CD4-positive, alpha-beta T cell treated with Interleukin-17A for 1 hour (primary cell): ENCODE data around the gene APOC4.
"Not testable (repeated sequence)": the region's sequence is repeated elsewhere in the genome, so short reads cannot be mapped to it uniquely, and the experiment has no call there.

Experiments
- DNase-seq: peaks from one replicate; pipeline ENCODE4 v3.0.0-alpha.2; 2020

Gene APOC4, protein sequence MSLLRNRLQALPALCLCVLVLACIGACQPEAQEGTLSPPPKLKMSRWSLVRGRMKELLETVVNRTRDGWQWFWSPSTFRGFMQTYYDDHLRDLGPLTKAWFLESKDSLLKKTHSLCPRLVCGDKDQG

DNA sequence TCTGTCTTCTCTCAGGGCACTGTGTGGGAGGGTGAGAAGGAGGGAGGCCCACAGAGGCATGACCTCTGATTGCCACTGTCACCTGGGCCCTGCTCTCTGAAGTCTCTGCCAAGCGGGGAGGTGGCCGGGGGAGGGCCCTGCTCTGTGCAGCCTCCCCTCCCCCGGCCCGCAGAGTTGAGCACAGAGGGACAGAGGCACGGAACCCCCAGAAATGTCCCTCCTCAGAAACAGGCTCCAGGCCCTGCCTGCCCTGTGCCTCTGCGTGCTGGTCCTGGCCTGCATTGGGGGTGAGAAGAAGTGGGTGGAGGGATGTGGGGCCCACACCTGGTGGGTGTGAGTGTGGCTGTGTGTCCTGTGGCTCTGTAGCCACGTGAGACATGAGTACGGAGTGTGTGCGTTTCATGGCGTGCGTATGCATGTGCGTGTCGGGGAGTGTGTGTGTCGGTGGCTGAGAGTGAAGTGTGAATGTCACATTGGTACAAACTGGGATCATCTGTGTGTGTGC is at the start of gene APOC4:
Gene APOC4, plus strand, starts transcription at position 171 of the 505 bp plus-strand sequence. Its CDS starts 41 bp downstream, at position 212.
- no peak for DNase-seq

DNA sequence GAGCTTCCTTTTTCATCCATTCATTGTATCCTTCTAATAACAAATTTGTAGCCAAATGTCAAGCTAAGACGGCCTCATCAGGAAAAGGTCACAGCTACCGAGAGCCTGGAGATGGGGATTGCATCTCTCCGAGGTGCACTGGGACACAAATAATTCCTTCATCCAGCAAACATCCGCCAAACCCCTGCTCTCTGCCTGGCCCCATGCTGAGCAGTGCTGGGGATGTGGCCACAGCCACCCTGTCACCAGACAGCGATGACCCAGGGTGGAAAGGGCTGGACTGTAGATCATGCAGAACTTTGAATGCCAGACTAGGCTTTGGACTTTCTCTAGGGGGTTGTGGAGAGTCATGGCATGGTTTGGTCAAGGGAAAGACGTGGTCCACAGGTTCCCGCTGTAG is 49.1 kb upstream of the APOC4 start:
- no peak for DNase-seq

DNA sequence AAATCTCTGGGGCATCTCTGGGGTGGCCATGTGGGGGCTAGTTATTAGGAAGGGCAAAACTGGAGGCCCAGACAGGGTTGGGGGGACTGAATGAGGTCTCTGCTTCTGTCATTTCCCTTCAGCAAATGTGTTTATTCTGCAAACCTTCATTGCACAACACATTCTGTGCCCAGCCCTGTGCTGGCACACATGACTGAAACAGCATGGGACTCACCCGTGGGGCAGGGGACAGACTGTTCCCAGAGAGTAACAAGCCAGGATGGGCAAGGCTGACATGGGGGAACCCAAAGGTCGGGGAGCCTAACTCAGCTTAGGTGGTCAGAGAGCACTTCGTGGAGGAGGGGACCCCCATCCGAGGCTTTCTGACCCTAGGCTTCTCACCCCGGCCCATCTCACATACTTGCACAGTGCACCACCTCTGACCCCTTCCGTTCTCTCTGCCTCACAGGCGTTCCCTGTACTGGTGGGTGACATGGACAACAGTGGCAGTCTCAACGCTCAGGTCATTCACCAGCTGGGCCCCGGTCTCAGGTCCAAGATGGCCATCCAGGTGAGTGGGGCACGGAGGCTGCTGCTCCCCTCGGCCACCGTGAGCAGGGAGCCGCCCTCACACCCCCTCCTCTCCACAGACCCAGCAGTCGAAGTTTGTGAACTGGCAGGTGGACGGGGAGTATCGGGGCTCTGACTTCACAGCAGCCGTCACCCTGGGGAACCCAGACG is 48.5 kb upstream of the APOC4 start:
- DNase-seq, result no peak

DNA sequence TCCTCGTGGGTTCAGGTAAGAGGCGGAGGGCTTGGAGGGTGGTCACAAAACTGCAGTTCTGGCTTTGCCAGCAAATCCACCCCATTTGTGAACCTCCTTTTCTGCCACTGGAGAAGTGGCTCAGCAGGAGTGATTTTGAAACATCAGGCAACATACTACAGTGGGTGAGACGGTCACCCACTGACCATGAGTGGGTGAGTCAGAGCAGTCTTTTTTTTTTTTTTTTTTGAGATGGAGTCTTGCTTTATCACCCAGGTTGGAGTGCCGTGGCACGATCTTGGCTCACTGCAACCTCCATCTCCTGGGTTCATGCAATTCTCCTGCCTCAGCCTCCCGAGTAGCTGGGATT is 48.0 kb upstream of the APOC4 start:
- DNase-seq, result no peak

DNA sequence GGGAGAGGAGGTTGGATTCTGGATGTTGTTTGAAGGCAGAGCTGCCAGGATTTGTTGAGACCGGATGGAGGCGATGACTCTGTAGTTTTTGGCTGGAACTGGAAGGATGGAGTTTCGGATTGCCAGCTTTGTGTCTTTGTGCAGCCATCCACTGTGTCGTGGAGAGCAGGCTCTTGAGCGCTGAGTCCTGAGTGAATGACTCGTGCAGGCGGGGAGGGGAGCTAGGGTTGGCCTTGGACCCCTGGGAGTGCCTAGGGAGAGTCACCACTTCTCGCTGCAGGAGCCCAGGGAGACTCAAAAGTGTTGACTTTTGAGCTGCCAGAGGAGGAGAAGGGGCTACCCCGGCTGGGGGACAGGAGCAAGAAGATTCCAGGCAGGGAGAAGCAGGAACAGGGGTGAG is 47.1 kb upstream of the APOC4 start:
- no peak for DNase-seq

DNA sequence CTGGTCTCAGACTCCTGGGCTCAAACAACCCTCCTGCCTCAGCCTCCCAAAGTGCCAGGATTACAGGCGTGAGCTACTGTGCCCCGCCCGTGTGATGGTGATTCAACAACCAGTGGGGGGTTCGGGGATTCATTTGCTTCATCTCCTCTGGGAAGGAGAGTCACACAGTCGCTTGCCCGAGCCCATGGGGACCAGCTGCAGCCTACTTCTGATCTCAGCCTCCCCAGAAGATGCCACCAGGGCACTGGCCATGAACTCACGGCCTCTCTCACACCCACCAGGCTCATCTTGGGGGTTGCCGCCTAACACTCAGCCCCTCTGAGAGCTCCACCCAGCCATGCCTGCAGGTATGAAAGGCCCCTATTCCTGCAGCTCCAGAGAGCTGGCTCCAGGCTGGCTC is 44.2 kb upstream of the APOC4 start:
- no peak for DNase-seq

DNA sequence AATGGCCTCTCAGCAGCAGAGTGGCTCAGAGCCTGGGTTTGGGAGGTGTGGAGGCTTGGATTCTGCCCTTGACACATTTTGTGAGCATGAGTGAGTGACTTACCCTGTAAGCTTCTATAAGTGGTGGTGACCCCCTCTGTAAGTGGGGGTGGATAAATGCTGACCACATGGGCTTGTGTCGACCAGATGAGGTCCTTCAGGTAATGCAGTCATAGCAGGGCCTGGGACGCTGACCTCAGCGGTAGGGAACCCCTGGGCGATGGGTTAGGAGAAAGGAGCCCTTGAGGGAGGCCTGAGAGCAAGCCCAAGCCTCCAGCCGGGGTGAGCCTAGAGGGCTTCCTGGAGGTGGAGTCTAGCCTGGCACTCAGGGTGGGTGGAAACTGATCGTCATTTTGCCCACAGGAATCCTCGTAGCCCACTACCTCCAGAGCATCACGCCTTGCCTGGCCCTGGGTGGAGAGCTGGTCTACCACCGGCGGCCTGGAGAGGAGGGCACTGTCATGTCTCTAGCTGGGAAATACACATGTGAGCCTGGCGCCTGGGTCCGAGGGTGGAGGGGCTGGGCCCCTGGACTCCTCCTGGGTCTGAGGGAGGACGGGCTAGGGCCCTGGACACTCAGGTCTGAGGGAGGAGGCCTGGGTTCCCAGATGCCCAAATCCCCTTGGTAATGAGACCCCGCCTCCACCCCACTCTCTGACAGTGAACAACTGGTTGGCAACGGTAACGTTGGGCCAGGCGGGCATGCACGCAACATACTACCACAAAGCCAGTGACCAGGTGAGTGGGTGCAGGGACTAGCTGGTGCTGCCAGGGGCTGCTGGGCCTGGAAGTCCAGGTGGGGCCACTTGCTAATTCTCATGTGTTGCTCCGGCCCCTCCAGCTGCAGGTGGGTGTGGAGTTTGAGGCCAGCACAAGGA is 41.5 kb upstream of the APOC4 start:
- DNase-seq, result no peak

DNA sequence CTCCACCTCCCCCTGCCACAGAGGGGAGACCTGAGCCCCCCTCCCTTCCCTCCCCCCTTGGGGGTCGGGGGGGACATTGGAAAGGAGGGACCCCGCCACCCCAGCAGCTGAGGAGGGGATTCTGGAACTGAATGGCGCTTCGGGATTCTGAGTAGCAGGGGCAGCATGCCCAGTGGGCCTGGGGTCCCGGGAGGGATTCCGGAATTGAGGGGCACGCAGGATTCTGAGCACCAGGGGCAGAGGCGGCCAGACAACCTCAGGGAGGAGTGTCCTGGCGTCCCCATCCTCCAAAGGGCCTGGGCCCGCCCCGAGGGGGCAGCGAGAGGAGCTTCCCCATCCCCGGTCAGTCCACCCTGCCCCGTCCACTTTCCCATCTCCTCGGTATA is 38.8 kb upstream of the APOC4 start:
- no peak for DNase-seq

DNA sequence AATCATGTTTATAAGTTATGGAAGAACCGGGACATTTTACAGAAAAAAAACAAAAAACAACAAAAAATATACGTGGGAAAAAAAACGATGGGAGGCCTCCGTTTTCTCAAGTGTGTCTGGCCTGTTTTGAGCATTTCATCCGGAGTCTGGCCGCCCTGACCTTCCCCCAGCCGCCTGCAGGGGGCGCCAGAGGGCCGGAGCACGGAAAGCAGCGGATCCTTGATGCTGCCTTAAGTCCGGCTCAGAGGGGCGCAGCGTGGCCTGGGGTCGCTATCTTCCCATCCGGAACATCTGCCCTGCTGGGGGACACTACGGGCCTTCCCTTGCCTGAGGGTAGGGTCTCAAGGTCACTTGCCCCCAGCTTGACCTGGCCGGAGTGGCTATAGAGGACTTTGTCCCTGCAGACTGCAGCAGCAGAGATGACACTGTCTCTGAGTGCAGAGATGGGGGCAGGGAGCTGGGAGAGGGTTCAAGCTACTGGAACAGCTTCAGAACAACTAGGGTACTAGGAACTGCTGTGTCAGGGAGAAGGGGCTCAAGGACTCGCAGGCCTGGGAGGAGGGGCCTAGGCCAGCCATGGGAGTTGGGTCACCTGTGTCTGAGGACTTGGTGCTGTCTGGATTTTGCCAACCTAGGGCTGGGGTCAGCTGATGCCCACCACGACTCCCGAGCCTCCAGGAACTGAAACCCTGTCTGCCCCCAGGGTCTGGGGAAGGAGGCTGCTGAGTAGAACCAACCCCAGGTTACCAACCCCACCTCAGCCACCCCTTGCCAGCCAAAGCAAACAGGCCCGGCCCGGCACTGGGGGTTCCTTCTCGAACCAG is 38.2 kb upstream of the APOC4 start:
- peak; percentile 72 for DNase-seq

DNA sequence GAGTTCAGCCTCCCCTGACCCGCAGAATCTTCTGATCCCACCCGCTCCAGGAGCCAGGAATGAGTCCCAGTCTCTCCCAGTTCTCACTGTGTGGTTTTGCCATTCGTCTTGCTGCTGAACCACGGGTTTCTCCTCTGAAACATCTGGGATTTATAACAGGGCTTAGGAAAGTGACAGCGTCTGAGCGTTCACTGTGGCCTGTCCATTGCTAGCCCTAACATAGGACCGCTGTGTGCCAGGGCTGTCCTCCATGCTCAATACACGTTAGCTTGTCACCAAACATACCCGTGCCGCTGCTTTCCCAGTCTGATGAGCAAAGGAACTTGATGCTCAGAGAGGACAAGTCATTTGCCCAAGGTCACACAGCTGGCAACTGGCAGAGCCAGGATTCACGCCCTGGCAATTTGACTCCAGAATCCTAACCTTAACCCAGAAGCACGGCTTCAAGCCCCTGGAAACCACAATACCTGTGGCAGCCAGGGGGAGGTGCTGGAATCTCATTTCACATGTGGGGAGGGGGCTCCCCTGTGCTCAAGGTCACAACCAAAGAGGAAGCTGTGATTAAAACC is 37.5 kb upstream of the APOC4 start:
- no peak for DNase-seq

DNA sequence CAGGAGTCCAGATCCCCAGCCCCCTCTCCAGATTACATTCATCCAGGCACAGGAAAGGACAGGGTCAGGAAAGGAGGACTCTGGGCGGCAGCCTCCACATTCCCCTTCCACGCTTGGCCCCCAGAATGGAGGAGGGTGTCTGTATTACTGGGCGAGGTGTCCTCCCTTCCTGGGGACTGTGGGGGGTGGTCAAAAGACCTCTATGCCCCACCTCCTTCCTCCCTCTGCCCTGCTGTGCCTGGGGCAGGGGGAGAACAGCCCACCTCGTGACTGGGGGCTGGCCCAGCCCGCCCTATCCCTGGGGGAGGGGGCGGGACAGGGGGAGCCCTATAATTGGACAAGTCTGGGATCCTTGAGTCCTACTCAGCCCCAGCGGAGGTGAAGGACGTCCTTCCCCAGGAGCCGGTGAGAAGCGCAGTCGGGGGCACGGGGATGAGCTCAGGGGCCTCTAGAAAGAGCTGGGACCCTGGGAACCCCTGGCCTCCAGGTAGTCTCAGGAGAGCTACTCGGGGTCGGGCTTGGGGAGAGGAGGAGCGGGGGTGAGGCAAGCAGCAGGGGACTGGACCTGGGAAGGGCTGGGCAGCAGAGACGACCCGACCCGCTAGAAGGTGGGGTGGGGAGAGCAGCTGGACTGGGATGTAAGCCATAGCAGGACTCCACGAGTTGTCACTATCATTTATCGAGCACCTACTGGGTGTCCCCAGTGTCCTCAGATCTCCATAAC is 36.4 kb upstream of the APOC4 start, which contains the start of gene APOE:
Gene APOE, plus strand, starts transcription at position 360 of the 724 bp plus-strand sequence. CDS start 829 bp downstream, outside the sequence.
- no peak for DNase-seq

DNA sequence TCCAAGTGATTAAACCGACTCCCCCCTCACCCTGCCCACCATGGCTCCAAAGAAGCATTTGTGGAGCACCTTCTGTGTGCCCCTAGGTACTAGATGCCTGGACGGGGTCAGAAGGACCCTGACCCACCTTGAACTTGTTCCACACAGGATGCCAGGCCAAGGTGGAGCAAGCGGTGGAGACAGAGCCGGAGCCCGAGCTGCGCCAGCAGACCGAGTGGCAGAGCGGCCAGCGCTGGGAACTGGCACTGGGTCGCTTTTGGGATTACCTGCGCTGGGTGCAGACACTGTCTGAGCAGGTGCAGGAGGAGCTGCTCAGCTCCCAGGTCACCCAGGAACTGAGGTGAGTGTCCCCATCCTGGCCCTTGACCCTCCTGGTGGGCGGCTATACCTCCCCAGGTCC is 34.4 kb upstream of the APOC4 start:
- DNase-seq, result no peak

DNA sequence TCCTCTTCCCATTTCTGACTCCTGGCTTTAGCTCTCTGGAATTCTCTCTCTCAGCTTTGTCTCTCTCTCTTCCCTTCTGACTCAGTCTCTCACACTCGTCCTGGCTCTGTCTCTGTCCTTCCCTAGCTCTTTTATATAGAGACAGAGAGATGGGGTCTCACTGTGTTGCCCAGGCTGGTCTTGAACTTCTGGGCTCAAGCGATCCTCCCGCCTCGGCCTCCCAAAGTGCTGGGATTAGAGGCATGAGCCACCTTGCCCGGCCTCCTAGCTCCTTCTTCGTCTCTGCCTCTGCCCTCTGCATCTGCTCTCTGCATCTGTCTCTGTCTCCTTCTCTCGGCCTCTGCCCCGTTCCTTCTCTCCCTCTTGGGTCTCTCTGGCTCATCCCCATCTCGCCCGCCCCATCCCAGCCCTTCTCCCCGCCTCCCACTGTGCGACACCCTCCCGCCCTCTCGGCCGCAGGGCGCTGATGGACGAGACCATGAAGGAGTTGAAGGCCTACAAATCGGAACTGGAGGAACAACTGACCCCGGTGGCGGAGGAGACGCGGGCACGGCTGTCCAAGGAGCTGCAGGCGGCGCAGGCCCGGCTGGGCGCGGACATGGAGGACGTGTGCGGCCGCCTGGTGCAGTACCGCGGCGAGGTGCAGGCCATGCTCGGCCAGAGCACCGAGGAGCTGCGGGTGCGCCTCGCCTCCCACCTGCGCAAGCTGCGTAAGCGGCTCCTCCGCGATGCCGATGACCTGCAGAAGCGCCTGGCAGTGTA is 33.8 kb upstream of the APOC4 start:
- DNase-seq, result no peak

DNA sequence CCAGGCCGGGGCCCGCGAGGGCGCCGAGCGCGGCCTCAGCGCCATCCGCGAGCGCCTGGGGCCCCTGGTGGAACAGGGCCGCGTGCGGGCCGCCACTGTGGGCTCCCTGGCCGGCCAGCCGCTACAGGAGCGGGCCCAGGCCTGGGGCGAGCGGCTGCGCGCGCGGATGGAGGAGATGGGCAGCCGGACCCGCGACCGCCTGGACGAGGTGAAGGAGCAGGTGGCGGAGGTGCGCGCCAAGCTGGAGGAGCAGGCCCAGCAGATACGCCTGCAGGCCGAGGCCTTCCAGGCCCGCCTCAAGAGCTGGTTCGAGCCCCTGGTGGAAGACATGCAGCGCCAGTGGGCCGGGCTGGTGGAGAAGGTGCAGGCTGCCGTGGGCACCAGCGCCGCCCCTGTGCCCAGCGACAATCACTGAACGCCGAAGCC is 33.2 kb upstream of the APOC4 start:
- no peak for DNase-seq

DNA sequence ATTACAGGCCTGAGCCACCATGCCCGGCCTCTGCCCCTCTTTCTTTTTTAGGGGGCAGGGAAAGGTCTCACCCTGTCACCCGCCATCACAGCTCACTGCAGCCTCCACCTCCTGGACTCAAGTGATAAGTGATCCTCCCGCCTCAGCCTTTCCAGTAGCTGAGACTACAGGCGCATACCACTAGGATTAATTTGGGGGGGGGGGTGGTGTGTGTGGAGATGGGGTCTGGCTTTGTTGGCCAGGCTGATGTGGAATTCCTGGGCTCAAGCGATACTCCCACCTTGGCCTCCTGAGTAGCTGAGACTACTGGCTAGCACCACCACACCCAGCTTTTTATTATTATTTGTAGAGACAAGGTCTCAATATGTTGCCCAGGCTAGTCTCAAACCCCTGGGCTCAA is 32.3 kb upstream of the APOC4 start:
- DNase-seq, result no peak

DNA sequence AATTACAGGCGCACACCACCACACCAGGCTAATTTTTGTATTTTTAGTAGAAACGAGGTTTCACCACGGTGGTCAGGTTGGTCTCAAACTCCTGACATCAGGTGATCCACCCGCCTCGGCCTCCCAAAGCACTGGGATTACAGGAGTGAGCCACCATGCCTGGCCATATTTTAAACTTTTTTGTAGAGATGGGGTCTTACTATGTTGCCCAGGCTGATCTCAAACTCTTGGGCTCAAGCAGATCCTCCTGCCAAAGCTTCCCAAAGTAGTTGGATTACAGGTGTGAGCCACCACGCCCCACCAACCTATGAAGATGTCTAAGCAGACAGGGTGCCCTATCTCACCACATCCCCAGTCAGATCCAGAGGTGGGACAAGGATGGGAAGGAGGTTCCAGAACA is 30.1 kb upstream of the APOC4 start:
- DNase-seq, result not testable (repeated sequence)

DNA sequence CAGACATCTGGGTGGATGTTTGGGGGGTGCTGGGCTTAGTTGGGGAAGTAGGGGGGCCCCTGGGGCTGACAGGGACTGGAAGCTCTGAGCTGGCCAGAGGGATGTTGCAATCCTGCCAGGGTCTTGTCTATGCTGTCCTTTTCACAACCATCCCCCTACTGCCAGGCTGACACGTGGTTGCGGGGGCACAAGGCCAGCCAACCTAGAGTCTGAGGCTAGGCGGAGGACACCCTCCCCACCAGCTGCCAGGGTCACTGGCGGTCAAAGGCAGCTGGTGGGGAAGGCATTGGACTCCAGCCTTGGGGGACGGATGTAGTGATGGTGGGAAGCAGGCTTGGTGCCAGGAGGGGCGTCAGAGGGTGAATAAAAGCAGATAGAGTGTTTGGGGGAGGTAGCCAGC is 29.2 kb upstream of the APOC4 start:
- no peak for DNase-seq

DNA sequence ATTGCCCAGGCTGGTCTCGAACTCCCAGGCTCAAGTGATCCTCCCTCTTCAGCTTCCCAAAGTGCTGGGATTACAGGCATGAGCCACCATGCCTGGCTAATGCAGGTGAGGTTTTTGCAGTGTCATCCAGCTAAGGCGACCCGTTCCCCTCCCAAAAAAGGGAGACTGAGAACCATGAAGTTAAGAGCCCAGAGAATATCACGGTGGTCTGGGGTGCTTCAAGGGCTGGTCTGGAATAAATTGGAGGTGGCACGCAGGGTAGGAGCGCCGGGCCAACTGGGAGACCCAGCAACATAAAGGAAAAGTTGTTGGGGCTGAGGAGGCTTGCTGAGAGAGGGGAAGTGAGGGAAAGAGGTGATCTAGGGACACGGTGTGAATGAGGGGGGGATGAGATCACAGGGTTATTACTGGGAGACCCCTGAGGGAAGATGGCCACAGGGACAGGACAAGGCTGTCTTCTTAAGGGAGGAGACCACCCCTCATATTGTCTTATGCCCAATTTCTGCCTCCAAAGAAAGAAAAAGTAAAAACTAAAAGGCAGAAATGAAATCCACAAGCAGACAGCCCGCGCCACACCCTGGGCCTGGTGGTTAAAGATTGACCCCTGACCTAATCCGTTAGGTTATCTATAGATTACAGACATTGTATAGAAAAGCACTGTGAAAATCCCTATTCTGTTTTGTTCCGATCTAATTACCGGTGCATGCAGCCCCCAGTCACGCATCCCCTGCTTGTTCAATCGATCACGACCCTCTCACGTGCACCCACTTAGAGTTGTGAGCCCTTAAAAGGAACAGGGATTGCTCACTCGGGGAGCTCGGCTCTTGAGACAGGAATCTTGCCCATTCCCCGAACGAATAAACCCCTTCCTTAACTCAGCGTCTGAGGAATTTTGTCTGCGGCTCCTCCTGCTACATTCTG is 28.3 kb upstream of the APOC4 start:
- not testable (repeated sequence) for DNase-seq

DNA sequence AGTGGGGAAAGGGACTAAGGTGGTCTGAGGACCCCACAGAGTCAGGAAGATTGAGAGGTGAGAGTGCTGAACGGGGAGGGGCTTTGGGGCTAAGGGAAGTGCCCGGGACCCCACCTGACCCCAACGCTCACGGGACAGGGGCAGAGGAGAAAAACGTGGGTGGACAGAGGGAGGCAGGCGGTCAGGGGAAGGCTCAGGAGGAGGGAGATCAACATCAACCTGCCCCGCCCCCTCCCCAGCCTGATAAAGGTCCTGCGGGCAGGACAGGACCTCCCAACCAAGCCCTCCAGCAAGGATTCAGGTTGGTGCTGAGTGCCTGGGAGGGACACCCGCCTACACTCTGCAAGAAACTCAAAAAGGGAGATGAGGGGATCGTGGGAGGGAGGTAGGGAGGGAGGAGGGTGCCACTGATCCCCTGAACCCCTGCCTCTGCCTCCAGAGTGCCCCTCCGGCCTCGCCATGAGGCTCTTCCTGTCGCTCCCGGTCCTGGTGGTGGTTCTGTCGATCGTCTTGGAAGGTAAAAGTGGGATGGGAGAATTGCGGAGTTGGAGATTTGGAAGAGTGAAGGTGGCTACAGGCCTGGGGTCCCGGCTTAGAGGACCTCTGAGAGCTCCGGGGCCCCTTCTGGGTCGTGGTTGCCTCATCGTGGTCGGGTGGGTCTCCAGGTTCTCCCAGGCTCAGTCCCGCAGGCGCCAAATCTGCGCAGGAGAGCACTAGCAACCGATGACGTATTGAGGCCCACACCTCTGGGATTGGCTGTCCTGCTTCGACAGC is 27.4 kb upstream of the APOC4 start, which contains the start of gene APOC1:
Gene APOC1, plus strand, starts transcription at position 176 of the 774 bp plus-strand sequence. Its CDS starts 284 bp downstream, at position 460.
- peak; percentile 82 for DNase-seq
